Activated CD4-positive, alpha-beta T cell treated with anti-CD3 and anti-CD28 coated beads, Interleukin-2, amount 10 ng/mL, durations not matched to agents 24 days and 14 days (primary cell): ENCODE measurements around the gene ARHGDIG. TPM values are rescaled to one million over a fixed set of nuclear protein-coding genes. Genes with fewer than 3 reads are reported as not detected.

ENCODE experiments used
- DNase-seq: peaks from one replicate; pipeline ENCODE4 v3.0.0; 2022
- H3K27ac Mint-ChIP-seq: one replicate; pipeline ENCODE4 v1.8.0; 2022; ENCODE audit warnings: mild to moderate bottlenecking, mixed read lengths
- H3K27me3 Mint-ChIP-seq: one replicate; pipeline ENCODE4 v1.8.0; 2022; ENCODE audit warnings: mixed read lengths
- H3K36me3 Mint-ChIP-seq: one replicate; pipeline ENCODE4 v1.8.0; 2022; ENCODE audit warnings: low read depth, mild to moderate bottlenecking, mixed read lengths
- H3K4me1 Mint-ChIP-seq: one replicate; pipeline ENCODE4 v1.8.0; 2021; ENCODE audit warnings: mixed read lengths
- H3K4me3 Mint-ChIP-seq: one replicate; pipeline ENCODE4 v1.8.0; 2022; ENCODE audit warnings: mild to moderate bottlenecking, moderate library complexity, mixed read lengths
- H3K9me3 Mint-ChIP-seq: one replicate; pipeline ENCODE4 v1.8.0; 2021; ENCODE audit warnings: mixed read lengths
- intact Hi-C: fragments of 100-400 bp; cut with micrococcal nuclease; formaldehyde crosslinking; loops from one replicate; pipeline ENCODE4 v1.15.1; 2023
- total RNA-seq: library from RNA; stranded (reverse); gene quantifications from 2 replicates; pipeline ENCODE4 v1.2.3, GENCODE V29; 2022

The ARHGDIG gene
- total RNA-seq, 1 donor from 2014 or later, result not detected

DNA sequence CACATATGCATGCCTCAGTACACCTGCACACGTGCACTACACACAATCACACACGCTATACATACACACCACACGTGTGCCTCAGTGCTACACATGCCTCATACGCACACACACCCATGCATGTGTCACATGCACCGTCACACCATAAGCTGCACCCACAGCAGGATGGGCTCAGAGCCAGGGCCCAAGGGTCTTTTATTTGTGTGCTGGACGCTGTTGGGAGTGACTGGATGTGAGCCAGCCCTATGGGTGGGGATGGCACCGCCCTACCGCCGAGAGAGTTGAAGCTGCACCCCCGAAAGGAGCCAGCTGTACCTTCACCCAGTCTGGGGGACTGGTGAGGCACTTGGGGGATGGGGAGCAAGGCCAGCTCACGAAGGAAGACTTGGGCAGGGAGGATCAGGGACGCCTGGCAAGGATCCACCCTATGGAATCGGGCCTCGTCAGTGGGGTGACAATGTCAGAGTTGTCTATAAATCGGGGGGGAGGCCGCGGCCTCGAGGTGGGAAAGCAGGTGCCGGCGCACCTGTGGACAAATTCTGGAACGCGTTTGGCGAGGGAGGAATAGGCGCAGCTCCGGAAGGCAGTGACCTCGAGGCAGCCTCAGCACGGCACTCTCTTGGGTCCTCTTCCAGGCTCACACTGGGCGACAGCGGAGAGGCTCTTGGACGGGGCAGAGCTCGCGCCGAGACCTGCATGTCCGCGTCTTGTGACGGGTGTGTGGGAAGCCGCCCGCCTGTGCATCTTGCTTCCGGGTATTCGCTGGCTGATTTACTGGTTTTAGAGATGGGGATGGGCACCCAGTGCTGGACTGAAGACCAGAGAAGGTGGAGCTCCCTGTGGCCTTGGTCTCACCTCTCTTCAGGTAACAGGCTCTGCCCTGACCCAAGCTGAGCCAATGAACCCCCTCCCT lies 12.0 kb upstream of the ARHGDIG start:
- H3K4me3 Mint-ChIP-seq, result no peak overlapping the region
- no peaks in the 10 kb centered on the region for H3K36me3 Mint-ChIP-seq
- H3K27me3 Mint-ChIP-seq, result peaks cover 2% of the 10 kb centered on the region
- intact Hi-C loops, result no loop called here
- no peaks in the 10 kb centered on the region for H3K4me1 Mint-ChIP-seq
- H3K9me3 Mint-ChIP-seq, result no peaks in the 10 kb centered on the region
- no peak for DNase-seq
- H3K27ac Mint-ChIP-seq, result no peak overlapping the region

DNA sequence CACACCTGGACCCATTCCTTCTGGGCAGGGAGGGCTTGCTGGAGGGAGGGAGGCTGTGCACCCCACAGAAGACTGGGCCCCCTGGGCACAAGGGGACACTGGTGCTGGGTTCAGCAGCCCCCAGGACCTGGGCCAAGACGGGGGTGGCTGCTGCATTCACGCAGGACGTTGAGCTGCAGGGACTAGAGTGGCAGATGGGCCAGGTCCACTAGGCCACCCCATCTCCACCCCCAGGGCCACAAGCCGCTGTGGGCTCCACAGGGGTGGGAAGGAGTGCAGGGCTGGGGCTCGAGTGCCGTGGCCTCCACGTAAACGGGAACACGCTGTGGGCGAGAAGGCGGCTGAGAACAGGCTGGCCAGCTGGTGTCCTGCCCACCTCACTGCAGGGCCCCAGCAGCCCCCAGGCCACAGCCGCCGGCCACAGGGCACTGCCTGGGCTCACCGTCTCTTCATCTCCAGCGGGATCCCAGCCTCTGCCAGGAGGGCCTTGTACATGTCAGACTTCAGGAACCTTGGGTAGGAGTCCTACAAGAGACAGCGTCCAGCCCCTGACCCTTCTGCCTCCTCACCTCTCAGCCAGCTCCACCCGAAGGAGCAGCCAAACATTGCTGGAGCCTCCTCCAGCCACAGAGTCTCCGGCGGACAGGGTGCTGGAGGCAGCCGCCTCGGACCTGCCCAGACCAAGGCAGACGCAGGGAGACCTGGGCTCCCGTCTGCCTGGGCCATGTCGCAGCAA lies 11.2 kb upstream of the ARHGDIG start:
- no peak for DNase-seq
- H3K27ac Mint-ChIP-seq, result no peak overlapping the region
- intact Hi-C loops, result no loop called here
- H3K36me3 Mint-ChIP-seq, result no peaks in the 10 kb centered on the region
- H3K27me3 Mint-ChIP-seq, result peaks cover 2% of the 10 kb centered on the region
- H3K4me1 Mint-ChIP-seq, result no peaks in the 10 kb centered on the region
- no peaks in the 10 kb centered on the region for H3K9me3 Mint-ChIP-seq
- H3K4me3 Mint-ChIP-seq, result no peak overlapping the region

DNA sequence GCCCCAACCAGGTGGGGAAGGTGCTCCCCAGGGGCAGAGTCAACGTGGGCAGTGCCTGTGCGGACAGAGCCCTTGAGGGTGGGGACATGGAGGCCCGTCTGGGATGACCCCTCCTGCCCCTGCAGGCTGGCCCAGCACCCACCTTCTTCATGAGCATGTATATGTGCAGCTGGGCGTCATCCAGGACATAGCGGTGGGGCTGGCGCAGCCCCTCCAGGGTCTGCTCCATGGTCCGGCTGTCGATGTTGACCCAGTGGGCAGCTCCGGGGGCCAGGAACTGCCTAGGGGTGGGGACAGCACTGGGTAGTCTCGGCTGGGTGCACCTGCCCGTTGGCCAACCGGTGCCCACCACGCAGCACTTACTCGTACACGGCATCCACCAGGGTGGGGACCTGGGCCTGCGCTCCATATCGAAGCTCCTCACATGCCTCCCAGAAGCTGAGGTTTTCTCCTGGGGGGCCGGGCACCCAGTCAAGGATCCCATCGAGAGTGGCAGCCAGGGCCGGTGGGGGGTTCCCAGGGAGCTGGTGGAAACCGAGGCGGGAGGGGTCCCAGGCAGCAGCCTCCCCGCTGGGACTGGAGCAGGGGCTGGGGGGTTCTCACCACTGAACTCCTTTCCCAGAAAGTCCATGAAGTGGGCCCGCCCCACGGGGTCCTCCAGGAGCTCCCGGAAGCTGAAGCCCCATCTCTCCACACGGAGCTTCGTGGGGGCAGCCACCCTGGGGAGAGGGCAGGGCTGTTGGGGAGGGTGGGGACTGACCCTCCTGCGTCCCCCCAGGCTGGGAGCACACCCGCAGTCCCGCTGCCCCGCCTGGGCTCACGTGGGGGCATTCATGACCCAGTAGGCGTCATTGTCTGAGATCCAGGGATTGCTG lies 9.8 kb upstream of the ARHGDIG start:
- Mint-ChIP-seq H3K27me3 (peaks cover 3% of the 10 kb centered on the region), H3K36me3 (no peaks in the 10 kb centered on the region), H3K4me1 (no peaks in the 10 kb centered on the region), H3K27ac (no peak overlapping the region), H3K9me3 (no peaks in the 10 kb centered on the region), H3K4me3 (no peak overlapping the region)
- DNase-seq, result no peak
- intact Hi-C loops, result no loop called here

DNA sequence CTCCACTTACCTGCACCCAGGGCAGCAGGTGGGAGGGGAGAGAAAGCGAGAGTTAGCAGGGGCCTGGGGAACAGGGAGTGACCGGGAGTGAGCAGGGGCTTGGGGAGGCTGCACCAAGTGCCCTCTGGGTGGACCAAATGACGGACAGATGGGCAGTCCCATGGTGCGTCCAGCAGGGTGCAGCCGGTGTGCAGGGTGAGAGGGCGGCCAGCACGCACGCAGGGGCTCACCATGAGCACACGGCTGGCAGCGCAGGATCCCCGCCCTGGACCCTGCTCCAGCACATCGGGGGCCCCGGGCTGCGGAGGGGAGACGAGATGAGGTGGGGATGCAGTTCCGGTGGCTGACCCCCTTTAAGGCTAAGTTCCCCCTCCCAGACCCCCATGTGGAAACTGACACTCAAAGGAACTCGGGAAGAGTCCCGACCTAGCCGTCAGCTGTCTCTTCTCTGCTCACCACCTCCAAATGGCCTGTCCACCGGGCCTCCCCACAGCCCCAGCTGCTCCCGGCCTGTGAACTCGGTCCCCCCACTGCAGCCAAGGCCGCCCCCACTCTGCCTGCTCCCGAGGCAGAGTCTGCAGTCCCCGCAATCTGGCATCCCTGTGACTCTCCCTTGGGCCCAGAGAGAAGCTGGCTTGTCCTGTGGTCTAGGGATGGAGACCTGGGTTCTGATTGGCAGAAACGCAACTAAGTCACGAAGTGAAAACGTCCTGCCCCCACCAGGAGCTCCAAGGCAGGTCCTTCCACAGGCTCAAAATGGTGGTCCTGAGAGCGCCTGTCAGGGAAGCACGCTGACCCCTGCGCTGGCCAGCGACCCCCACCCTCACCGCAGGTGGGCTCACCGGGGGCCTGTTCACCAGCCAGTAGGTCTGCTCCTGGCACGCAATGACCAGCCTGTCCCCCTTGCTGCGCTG lies 7.5 kb upstream of the ARHGDIG start:
- H3K4me1 Mint-ChIP-seq, result no peaks in the 10 kb centered on the region
- intact Hi-C loops, result no loop called here
- H3K36me3 Mint-ChIP-seq, result no peaks in the 10 kb centered on the region
- no peak overlapping the region for H3K27ac Mint-ChIP-seq
- no peak overlapping the region for H3K4me3 Mint-ChIP-seq
- H3K27me3 Mint-ChIP-seq, result peaks cover 17% of the 10 kb centered on the region
- H3K9me3 Mint-ChIP-seq, result no peaks in the 10 kb centered on the region
- no peak for DNase-seq

DNA sequence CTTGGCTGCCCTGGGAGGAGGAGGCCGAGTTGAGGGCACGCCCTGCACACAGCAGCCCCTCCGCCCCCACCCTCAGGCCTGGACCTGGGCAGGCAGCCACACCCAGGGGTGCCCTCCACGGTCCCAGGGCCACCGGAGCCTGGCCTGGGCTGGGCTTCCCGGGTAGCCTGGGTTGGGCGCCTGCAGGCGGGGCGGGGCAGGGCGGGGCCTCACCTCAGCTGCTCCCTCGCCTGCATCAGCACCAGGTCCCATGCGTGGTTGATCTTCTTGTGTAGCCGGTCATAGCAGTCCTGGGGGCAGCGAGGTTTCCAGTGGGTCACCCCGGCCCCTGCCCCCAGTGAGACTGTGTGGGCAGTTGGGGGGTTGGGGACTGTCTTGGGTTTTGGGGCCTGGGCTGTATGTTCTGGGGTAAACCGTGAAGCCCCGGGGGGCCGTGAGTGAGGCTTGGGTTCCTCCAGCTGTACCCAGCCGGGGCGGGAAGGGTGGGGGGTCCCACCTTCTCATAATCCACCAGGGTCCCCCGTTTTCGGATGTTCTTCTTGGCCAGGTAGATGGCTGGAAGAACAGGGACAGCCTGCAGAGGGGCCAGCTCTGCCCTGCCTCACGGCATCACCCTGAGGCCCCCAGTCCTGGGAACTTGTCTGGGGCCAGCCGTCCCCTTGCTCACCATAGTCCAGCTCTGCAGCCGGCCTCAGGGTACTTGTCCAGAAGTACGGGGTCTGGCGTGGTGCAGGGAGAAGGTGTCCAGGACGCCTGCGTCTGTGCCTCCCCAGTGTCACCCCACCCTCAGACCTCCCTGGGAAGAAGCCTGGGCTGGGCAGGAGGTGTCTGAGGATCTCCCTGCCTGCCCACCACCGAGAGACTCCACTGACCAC lies 6.6 kb upstream of the ARHGDIG start:
- Mint-ChIP-seq H3K4me3 (no peak overlapping the region), H3K9me3 (no peaks in the 10 kb centered on the region), H3K4me1 (no peaks in the 10 kb centered on the region), H3K27ac (no peak overlapping the region), H3K36me3 (no peaks in the 10 kb centered on the region), H3K27me3 (peaks cover 21% of the 10 kb centered on the region)
- no peak for DNase-seq
- intact Hi-C loops, result no loop called here

DNA sequence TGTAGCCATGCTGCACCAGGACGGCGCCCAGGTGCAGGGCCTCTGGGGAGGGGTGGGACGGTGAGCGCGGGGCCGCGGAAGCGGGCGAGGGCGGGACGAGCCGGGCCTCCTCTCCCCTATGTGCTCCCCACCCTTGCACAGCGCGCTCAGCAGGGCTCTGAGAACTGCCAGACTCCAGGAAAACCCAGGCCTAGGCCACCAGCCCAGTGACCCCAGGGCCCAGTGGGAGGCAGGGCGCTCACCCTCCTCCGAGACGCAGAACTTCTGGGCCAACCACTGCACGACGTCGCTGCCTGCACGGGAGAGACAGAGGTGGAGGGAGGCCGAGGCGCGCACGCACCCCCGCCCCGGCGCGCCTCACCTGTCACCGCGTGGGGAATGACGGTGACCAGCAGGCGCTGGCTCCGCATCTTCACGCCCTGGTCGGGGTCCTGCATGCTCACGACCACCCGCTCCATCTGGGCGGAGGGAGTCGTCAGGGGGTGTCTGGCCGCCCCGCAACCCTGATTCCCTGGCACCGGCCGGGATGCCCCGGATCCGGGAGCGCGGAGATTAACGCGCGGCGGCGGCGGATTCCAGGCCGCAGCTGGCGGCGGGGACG lies 5.2 kb upstream of the ARHGDIG start:
- Mint-ChIP-seq H3K4me3 (peak overlapping the region; percentile 45), H3K27me3 (peaks cover 25% of the 10 kb centered on the region), H3K4me1 (peaks cover 3% of the 10 kb centered on the region), H3K27ac (no peak overlapping the region), H3K9me3 (no peaks in the 10 kb centered on the region), H3K36me3 (no peaks in the 10 kb centered on the region)
- intact Hi-C loops, result no loop called here
- DNase-seq, result no peak

DNA sequence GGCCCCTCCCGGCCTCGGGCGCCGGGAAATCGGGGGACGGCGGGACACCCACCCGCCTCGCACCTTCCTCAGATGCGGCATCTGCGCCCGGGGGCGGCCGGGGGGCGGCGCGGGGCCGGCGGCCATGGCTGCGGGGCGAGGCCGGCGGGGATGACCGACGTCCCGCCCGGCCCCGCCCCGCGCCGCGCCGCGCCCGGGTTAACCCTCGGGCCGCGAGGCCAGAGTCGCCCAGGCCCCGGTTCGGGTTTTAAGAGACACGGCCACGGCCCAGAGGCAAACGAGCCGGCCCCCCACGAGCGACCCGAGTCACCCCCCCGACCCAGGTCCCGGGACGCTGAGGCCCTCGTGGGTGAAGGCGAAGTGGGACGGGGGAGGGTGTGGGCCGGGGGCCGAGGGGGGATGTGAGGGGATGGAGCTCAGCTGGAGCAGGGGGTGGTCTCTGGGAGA lies 4.6 kb upstream of the ARHGDIG start, which contains the start of gene RGS11:
Gene RGS11 (minus strand): TSS at position 159 of the 447 bp plus-strand sequence. CDS start 33 bp downstream, at position 126.
- DNase-seq, result no peak
- H3K27me3 Mint-ChIP-seq, result peaks cover 25% of the 10 kb centered on the region
- intact Hi-C loops, result loop anchor here (2.0 kb wide), 1 partner anchor 41 kb away; the partner anchor contains the start of gene FAM234A
- no peak within 1 kb of the TSS for H3K27ac Mint-ChIP-seq
- H3K36me3 Mint-ChIP-seq, result no peaks in the 10 kb centered on the region
- peak within 1 kb of the TSS; percentile 58 for H3K4me3 Mint-ChIP-seq
- peaks cover 3% of the 10 kb centered on the region for H3K4me1 Mint-ChIP-seq
- H3K9me3 Mint-ChIP-seq, result no peaks in the 10 kb centered on the region

DNA sequence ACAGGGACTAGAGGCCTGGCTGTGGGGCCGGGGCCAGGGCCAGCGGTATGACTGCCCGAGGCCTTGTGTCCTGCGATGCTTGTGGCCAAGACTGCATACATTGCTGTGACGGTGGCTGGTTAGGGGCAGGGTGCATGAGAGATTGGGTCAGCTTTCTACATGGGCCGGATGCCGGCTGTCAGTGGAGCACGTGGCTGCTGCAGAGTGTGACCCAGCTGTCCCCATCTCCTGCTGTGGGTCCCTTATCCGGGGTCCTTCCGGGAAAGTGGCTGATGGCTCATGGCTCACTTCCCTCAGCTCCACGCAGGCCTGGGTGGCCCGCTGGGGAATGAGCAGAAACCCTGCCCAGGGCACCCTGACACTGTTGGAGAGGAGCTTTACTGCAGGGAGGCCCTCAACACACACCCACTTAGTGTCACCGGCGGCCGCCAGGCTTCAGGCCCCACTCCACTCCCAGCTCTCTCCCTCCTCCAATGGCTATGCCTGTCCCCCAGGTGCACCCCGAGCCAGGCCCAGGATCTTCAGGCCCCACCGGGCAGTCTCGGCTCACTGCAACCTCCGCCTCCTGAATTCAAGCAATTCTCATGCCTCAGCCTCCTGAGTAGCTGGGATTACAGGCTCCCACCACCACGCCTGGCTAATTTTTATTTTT lies 3.8 kb upstream of the ARHGDIG start:
- no peak overlapping the region for H3K27ac Mint-ChIP-seq
- H3K4me3 Mint-ChIP-seq, result peak overlapping the region; percentile 58
- DNase-seq, result no peak
- H3K36me3 Mint-ChIP-seq, result no peaks in the 10 kb centered on the region
- H3K9me3 Mint-ChIP-seq, result no peaks in the 10 kb centered on the region
- peaks cover 29% of the 10 kb centered on the region for H3K27me3 Mint-ChIP-seq
- H3K4me1 Mint-ChIP-seq, result peaks cover 3% of the 10 kb centered on the region
- intact Hi-C loops, result loop anchor here (2.0 kb wide), 1 partner anchor 42 kb away; the partner anchor contains the start of gene FAM234A

DNA sequence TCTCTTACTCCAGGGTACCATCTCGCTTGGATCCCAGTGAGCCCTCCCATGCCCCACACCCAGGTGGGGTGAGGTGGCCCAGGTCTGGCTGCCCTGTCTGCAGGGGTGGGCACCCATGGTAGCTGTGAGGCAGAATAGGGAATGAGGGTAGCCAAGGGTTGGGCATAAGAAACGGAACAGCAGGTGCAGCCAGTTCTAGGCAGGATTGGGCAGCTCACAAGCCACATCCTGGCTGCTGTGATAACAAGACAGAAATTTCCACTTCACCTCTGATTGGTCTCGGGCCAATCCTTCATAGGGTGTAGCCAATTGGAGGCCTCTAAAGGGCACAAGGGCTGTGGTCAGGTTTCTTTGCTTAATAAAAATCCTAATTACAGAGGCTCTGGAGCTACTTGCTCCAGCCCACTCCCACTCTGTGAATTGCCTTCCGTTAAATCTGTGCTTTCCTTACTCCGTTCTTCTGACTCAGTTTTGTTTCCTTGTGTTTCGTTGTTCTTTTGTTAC lies 1.5 kb upstream of the ARHGDIG start:
- intact Hi-C loops, result no loop called here
- peak; percentile 82 for DNase-seq
- Mint-ChIP-seq H3K27ac (no peak overlapping the region), H3K36me3 (no peaks in the 10 kb centered on the region), H3K4me1 (peaks cover 3% of the 10 kb centered on the region), H3K4me3 (no peak overlapping the region), H3K9me3 (no peaks in the 10 kb centered on the region), H3K27me3 (peaks cover 29% of the 10 kb centered on the region)

DNA sequence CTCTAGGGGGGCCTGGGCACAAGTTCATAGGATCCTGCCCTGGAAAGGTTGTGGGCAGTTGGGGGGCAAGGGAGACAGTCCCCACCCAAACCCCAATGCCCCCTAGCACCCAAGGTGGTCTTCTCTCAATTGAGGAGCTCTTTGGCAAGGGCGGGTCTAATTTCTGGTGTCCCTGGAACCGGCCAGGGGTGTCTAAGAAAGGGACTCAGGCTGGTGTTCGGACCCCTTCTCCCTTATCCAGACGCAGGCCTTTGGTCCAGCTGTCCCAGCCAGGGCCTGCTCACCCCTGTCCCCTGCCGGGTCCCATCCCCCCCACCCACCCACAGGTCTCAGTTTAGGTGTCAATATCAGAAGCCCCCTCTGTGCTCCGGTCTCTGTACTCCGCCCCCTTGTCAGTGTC lies 860 bp upstream of the ARHGDIG start:
- no peak overlapping the region for H3K27ac Mint-ChIP-seq
- H3K27me3 Mint-ChIP-seq, result peaks cover 29% of the 10 kb centered on the region
- H3K4me3 Mint-ChIP-seq, result no peak overlapping the region
- peaks cover 3% of the 10 kb centered on the region for H3K4me1 Mint-ChIP-seq
- no peaks in the 10 kb centered on the region for H3K36me3 Mint-ChIP-seq
- no peak for DNase-seq
- intact Hi-C loops, result no loop called here
- no peaks in the 10 kb centered on the region for H3K9me3 Mint-ChIP-seq

DNA sequence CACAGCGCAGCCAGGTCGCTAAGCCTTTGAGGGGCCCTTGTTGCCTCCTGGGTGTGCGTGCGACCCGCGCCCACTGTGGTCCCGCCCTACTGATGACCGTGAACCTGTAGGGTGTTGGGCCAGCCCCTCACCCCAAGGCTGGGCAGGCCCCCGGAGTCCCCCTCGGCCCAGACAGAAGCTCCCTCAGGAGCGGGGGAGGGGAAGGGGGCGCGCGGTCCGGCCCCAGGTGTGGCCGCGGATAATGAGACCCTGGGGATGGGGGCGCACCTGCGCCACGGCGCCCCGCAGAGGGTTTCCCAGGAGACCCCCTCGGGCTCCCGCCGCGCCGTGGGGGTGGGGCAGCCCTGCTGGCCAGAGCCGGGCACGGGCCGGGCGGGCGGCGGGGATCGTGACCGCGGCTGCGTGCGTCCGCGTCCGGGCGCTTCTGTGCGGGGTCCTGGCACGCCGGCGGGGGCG lies 358 bp upstream of the ARHGDIG start:
- Mint-ChIP-seq H3K9me3 (no peaks in the 10 kb centered on the region), H3K36me3 (no peaks in the 10 kb centered on the region), H3K4me3 (no peak overlapping the region), H3K27ac (no peak overlapping the region), H3K27me3 (peaks cover 29% of the 10 kb centered on the region), H3K4me1 (peaks cover 3% of the 10 kb centered on the region)
- no peak for DNase-seq
- intact Hi-C loops, result no loop called here
